HG02884 (cell line): Measurements from ENCODE around the gene SDK1.
"Not testable (repeated sequence)": the region's sequence is repeated elsewhere in the genome, so short reads cannot be mapped to it uniquely, and the experiment has no call there.

ENCODE experiments used
- ATAC-seq: cut with Tn5 transposase; IDR thresholded peaks from one replicate; pipeline ENCODE4 v1.9.1; 2021; ENCODE audit warnings: mild to moderate bottlenecking, moderate library complexity; ENCODE audit not compliant: unreplicated experiment

SDK1 gene

GRCh38 chr7:3575753-3576531, 274.9 kb downstream of the SDK1 start:
- no peak for ATAC-seq

DNA sequence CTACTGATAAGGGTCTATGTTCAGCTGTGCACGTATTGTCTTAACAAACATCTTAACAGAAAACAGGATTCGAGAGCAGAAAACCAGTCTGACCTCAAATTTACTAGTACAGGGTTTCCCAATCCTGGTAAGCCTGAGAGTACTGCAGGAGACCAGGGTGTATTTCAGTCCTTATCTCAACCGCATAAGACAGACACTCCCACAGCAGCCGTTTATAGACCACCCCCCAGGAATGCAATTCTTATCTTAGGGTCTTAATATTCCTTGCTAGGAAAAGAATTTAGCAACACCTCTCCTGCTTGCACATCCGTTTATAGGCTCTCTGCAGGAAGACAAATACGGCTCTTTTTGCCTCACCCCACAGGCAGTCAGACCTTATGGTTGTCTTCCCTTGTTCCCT, 277.3 kb downstream of the SDK1 start:
- ATAC-seq = no peak

GRCh38 chr7:3579638-3580219, 278.7 kb downstream of the SDK1 start:
- no peak for ATAC-seq

DNA sequence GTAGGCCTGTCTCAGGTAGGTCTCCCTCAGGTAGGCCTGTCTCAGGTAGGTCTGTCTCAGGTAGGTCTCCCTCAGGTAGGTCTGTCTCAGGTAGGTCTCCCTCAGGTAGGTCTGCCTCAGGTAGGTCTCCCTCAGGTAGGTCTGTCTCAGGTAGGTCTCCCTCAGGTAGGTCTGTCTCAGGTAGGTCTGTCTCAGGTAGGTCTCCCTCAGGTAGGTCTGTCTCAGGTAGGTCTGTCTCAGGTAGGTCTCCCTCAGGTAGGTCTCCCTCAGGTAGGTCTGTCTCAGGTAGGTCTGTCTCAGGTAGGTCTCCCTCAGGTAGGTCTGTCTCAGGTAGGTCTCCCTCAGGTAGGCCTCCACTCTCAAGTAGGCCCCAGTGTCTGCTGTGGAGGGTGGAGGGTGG, 281.1 kb downstream of the SDK1 start:
- ATAC-seq = not testable (repeated sequence)

- ATAC-seq = no peak
Observed at GRCh38 chr7:3585826-3586225, 284.8 kb downstream of the SDK1 start.

- ATAC-seq = no peak
Observed at GRCh38 chr7:3588341-3588740, 287.3 kb downstream of the SDK1 start.

- no peak for ATAC-seq
Observed at GRCh38 chr7:3589752-3590151, 288.7 kb downstream of the SDK1 start.

GRCh38 chr7:3591219-3591618, 290.2 kb downstream of the SDK1 start:
- no peak for ATAC-seq

- no peak for ATAC-seq
Observed at GRCh38 chr7:3591944-3592343, 290.9 kb downstream of the SDK1 start.

GRCh38 chr7:3592401-3593134, 291.5 kb downstream of the SDK1 start:
- no peak for ATAC-seq

DNA sequence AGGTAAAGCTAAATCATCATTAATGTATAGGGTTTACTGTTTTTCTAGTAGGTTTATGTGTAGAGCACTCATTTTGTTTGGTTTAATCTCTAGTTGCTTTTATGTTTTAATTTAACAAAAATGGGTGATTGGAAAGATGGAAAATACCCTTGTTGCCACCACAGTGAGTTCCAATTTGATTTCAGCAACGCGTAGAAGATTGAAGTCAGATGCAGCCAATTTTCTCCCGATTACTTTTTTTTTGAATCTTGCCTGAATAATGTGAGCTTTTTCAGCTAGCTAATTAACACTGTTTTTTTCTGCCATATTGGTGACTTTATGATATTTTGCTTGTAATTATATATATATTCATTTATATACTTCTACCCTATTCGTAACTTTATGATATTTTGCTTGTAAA, 293.8 kb downstream of the SDK1 start:
- no peak for ATAC-seq

GRCh38 chr7:3598854-3599253, 297.8 kb downstream of the SDK1 start:
- no peak for ATAC-seq

GRCh38 chr7:3605222-3605621, 304.2 kb downstream of the SDK1 start:
- no peak for ATAC-seq

- ATAC-seq = no peak
Observed at GRCh38 chr7:3606436-3606835, 305.4 kb downstream of the SDK1 start.

GRCh38 chr7:3607847-3608246, 306.8 kb downstream of the SDK1 start:
- ATAC-seq = no peak

DNA sequence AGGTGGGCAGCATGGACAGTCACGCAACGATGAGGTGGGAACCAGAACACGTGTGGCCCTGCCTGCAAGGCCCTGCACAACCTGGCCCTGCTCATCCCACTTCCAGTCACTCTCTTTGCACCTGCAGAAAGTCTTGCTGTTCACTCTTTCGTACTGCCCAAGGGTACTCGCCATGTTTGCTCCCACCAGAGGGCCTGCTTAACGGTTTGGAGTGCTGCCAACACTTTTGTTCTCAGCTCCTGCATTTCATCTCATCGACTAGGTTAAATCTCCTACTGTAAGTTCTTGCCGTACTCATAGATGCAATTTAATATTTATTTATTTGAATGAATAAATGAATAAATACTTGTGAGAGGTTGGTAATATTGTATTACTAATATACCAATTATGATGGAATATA, 315.3 kb downstream of the SDK1 start:
- ATAC-seq = no peak

GRCh38 chr7:3630081-3630480, 329.0 kb downstream of the SDK1 start:
- ATAC-seq = no peak

DNA sequence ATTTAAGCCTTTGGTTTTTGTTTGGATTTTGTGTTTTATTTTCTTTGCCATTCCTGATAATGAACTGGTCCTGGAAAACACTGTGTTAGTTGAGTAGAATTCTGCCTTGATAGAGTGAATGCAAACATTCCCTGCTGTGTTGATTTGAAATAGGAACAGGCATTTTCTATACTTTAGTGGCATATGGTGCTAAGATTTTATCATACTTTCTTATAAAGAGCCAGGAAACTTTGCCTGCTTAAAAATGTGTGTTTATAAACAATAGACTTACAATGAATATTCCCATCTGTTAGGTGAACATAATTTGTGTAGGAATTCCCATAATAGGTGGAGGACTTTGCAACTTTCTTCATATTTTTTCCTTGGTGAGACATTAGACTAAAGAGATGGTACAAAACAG, 333.3 kb downstream of the SDK1 start:
- ATAC-seq = no peak

- no peak for ATAC-seq
Observed at GRCh38 chr7:3636131-3636860, 335.2 kb downstream of the SDK1 start.

DNA sequence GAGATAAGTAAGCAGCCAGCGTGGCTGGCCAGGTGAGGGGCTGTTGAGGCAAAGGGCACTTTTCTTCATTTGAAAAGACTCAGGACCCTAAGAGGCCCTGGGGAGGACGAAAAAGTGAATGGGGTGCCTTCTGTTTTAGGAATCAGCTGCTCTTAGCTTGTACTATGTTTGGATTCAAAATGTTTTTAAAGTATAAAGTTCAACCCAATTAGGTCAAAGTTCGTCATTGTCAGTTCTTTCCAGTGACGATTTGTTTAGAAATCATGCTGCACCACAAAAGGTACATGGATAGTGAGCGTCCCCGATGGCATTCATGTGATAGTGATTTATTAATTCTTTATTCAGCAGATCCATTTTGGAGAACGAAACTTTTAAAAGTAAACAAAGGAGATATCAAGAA, 338.2 kb downstream of the SDK1 start:
- no peak for ATAC-seq

- ATAC-seq = no peak
Observed at GRCh38 chr7:3641582-3641981, 340.5 kb downstream of the SDK1 start.
